GM04503 (cell line): ENCODE data around the gene IFT122.

Source experiments
- DNase-seq: peaks from one replicate; pipeline ENCODE4 v3.0.0-alpha.2; 2012; ENCODE audit warnings: low read depth

IFT122 gene

DNA sequence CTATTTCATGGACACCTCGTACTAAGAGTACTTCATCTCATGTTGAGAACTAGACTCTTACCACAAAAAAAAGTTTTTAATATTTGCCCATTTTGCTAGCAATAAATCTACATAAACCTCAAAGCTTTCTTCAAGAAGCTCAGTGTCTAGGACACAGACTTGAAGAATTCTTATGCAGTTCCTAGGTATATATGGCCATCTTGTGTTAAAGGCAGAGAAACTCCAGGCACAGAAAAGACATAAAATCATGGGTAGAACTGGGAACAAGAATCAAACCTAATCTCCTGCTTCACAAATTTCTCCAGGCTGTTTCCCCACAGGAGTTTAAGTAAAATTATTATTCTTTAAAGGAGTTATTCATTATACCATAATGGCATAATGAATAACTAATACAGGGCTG is 4.7 kb upstream of the IFT122 start:
- no peak for DNase-seq

DNA sequence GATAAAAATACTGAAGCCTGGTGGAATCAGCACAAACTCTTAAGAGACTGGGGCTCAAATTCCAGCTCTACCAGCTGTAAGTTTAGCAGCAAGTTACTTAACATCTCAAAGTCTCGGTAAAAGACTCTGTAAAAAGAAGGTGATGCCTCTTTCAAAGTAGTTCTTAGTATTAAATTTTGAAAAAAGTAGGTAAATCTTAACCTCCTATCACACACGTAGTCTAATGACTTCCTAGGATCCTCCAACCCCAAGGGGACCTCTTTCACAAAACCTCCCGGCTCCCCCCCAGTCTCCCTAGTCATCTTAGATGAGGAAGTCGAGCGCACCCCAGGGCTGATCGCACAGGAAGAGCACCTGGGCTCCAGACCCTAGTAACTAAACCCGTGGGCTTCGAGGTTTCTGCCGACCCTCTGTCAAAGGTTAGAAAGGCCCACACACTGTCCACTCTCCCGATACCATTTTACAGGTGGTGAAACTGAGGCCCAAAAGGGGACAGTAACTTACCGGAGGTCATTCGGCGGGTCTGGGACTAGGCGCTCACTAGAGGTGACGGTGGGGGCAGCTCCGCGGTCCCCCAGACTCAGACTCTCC is 703 bp upstream of the IFT122 start:
- no peak for DNase-seq

DNA sequence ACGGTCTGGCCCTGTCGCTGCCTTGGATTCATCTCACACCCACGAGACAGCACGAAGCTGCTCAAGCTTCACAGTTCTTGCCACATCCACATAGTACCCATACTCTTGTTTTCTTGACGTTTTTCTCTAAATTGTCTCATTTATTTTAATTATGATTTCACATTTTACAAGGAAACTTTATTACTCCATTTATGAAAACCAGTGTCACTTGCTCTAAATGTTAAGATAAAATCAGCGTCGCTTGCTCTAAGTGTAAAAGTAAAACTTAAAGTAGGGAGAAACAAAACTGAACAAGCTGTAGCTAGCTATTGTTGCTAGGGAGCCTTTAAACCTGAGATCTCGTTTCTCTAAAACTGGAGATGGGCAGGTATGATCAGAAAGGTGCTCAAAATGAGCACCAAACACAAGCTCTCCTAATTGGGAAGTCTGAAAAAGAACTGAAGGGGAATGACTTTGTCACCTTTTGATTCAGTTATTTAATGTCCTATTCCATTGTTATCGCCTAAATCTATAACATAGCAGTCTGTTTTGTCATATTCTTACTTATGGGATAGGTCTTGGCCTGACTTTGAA is 680 bp downstream of the IFT122 start:
- no peak for DNase-seq

DNA sequence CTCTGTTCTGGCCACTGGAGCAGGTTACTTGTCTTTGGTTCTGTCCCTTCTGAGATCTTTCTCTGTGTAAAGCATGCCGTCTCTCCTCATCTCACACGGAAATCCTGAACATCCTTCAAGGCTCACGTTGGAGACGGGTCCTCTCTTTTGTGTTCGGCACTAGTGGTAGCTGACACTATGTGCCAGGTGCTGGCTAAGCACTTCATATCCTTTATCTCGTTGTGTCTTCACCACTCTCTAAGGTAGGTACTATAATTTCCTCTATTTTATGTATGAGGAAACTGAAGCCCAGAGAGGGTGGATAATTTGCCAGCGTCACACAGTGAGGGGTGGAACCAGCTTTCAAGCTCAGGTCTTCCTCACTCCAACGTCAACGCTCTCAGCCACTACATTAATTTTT is 1.2 kb downstream of the IFT122 start:
- no peak for DNase-seq

DNA sequence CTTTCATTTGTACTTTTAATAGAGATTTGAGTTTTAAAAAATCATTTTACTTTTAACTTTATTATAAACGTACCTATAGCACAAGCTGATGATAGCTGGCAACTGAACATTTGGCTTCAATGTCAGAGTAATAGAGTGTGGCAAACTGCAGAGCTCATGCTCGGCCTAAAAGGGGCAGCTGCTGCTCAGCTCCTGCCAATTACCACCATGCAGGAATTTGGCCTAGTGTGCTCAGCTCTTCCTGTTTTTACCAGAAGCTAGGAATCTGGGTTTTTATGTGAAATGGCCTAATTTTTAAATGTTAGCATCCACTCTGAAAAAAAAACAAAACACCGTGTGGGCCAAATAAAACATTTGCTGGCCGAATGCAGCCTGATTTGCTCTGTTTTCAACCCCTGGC is 1.8 kb downstream of the IFT122 start:
- peak; percentile 64 for DNase-seq

DNA sequence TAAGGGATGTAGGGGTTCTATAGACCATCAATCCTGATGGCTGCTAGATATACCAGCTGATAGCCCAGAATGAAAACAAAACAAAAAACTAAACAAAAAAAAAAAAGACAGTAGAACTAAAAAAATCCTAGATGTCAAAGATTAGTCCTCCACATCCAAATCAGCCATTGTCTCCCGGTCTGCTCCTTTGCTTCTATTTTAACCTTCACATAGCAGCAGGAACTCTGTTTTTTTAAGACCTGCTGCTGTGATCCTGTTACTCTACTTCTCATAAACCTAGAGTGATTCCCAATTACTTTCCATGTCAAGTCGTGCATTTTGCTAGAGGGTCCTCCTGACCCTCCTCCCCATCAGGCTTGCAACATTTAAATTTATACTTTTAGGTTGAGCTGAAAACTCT is 2.5 kb downstream of the IFT122 start:
- DNase-seq, result no peak

DNA sequence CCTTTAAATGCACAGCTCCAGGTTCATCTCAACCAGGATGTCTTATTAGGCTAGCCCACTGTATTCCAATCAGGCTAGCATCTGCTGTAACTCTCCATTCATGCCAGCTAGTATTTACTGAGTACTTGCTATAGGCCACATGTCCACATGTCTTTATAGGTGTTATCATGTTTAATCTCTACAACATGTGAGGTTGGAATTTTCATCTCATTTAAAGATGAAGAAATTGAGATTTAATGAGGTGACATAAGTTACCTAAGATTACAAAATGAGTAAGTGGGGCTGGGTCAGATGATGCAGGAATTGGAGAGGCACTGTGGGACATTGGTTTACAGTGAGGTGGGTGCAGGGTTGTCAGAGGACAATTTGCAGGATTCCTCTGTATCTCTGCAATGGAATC is 2.9 kb downstream of the IFT122 start:
- DNase-seq, result no peak

DNA sequence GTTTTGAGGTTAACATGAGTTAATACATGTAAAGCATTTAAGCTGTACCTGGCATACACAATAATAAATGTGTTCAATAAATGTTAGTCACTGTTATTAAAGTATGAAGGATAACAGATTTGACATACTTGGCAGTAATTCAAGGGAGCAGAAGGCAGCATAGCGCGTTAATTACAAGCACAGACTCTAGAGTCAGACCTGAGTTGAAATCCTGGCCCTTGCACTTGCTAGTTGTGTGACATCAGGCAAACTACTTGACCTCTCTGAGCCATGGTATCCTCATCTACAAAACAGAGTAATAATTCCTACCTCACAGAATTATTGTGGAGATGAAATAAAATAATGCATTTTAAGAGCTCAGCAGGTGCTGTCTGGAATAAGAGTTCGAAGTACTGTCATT is 5.4 kb downstream of the IFT122 start:
- no peak for DNase-seq

DNA sequence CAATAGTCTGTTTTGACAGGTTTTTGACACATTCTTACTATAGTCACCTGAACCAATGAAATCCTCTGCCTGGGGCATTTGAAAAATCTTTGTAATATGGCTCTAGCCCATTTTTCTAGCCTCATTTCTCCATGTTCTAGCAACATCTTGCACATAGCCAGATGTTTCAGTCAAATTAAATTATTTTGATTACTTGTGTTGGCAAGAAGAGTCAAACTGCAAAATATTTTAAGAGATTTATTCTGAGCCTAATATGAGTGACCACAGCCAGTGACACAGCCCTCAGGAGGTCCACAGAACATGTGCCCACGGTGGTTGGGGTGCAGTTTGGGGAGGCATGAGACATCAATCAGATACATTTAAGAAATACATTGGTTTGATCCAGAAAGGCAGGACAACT is 6.9 kb downstream of the IFT122 start:
- no peak for DNase-seq

DNA sequence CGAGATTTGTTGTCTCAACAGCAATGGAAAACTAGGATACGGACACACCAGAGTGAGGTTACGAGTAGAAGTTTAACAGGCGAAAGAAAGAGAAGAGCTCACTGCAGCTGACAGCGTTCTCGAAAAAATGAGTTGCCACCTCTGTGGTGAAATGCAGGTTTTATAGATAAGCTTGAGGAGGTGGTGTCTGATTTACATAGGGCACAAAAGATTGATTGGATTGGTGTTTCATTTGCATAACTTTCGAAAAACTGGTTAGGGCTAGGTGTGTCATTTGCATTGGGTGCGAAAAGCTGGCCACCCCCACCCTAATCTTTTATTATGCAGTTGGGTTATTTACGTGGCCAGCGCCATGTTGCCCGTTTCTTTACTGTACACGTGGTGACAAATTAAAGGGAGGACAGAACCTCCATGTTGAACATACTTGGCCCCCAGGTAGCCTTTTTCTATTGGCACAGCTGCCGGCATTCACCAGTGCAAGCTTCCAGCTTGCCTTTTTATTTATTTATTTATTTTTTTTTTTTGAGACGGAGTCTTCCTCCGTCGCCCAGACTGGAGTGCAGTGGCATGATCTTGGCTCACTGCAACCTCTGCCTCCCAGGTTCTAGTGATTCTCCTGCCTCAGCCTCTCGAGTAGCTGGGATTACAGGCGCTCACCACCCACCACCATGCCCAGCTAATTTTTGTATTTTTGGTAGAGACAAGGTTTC is 8.3 kb downstream of the IFT122 start:
- no peak for DNase-seq

DNA sequence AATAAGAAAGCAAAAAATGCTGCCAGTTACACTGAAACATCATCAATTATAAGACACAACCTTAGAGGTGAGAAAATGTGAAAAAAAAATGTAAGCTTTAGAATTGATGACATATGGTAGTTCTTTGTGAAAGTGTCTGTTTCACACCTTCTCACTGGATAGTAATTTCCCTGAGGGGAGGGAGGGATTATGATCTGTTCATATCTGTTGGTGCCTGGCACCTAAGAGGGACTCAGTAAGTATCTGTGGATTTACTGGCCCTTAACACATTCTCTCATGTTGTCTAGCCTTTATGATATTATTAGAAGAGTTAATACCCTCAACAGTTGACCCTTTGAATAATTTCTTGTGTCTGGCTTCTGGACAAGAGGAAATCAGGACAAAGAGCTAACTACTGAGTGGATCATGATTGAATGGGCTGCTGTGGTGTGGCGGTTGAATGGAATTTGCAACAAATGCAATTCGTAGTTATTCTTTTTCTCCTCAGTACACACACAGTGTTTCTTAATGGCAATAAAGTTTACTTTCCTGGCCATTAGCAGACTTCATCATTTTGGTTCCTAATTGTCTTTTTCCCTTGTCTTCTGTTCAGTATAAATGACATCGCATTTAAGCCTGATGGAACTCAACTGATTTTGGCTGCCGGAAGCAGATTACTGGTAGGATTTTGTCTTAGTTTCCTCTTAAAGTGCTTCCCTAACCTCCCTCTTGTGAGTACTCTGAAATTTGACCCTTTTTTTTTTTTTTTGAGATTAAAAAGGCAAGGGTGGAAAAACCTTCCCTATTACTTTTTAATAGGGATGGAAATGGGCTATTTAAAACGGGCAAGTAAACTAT is 9.5 kb downstream of the IFT122 start:
- DNase-seq, result no peak

DNA sequence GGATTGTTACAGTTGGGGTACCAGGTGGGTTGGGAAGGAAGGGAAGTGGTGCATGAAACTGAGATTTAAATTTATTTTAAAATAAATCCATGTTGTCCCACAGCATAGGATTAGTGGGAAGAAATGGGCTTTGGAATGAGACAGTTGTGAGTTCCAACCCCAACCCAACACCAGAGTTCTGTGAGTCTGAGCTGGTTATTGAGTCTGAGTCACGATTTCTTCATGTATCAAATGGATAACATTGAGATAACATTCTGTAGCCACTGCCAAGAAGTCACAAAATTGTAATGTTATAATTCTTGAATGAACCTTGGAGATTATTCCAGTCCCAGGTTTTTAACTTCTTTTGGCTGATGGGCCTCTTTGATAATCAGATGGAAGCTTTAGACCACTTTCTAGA is 13.7 kb downstream of the IFT122 start:
- no peak for DNase-seq

DNA sequence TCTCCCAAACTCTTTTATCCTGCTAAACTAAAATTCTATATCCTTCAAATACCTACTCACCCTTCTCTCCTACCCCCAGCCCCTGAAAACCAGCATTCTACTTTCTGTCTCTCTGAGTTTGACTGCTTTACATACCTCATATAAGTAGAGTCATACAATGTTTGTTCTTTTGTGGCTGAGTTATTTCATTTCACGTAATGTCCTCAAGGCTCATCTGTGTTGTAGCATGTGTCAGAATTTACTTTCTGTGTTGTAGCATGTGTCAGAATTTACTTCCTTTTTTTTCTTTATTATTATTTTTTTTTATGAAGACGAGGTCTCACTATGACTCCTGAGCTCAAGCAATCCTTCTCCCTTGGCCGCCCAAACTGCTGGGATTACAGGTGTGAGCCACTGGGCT is 20.1 kb downstream of the IFT122 start:
- DNase-seq, result no peak

DNA sequence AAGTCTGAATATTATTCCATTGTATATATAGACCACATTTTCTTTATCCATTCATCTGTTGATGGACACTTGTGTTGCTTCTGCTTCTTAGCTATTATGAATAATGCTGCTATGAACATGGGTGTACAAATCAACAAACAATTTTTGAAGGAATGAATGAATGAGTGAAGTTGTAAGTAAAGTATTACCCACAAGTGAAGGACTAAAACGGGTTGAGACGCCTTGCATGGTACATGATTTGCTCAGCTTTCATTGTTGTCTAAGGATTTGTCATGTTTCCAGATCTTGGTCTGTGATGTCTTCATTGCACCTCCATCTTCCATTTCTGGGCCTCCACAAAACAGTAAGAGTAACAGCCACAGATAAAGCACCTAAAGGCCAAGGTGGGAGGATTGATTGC is 20.5 kb downstream of the IFT122 start:
- DNase-seq, result no peak

DNA sequence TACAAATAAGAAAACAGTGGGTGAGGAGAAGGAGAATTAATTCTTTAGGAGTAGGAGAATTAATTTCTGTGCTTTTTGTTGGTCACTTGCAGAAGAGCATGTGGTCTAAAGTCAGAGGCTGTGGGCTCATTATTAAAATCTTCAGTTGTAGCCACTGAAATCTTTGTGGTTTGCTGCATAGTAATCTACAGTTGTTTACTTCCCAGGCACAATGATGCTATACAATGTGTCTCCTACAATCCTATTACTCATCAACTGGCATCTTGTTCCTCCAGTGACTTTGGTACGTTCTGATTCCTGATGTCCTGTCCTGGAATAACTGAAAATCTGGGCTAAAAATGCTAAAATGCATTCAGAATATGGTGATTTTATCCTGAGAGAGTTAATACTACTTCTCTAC is 21.0 kb downstream of the IFT122 start:
- DNase-seq, result peak; percentile 51

DNA sequence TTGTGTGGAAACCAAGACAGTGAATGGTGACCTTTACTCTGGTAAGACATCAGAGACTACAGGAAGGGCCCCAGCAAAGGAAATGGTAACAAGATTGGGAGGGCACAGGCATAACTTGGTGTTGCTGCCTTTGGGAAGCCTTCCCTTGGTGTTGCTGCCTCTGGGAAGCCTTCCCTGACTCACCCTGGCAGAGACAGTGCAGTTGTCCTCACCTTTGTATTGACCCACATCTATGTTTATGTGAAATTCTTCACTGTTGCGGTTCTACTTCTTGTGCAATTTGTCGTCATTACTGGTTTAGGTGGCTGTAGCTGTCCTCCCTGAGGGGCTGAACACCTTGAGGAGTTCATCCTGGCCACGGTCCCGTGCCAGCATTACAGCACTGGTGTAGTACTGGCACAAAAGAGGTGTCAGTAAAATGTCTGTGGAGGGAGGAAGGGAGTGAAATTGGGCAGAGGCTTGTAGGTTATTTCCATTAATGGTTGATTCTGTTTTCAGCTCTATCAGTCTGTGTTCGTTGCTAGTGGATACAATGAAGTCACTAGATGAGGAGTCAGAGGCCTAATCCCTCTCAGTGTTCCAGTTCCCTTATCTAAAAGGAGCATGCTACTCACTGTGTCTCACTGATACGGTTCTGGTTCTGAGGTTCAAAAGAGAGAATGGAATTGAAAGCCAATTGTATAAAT is 21.6 kb downstream of the IFT122 start:
- no peak for DNase-seq

DNA sequence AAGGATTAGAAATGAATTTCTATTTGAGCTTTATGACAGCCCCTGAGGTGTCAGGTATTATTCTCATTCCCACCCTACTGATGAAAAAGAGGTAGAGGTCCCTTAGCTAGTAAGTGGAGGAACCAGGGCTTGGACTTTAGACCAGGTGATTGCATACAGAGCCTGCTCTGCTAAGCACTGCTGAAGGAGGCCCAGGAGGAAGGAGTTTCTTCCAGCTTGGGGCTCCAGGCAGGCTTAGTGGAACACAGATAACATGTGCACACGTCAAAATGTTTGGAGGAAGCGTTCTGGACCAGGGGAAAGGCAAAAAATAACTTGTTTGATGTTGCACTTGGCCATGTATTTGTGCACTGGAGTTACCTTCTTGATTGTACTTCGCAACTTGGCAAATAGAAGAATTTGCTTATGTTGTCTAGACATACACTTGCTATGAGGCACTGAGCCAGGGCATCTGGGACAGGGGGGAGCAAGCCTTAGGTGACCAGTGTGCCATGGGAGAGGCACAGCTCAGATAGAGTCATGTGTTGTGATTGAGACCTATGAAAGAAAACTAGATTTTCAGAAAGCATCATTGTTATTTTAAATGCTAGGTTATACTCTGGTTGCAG is 22.4 kb downstream of the IFT122 start:
- DNase-seq, result no peak

DNA sequence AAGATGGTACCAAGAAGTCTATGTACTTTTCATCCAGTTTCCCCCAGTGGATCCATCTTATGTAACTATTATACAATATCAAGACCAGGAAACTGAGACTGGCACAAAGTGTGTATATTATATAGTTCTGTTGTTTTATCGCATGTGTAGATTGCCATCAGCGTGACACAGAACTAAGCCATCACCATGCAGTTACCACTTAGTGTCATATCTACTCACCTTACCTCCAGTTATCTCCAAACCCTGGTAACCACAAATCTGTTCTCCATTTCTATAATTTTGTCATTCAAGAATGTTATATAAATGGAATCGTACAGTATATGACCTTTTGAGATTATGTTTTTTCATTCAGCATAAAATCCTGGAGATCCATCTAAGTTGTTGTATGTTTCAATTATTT is 23.1 kb downstream of the IFT122 start:
- DNase-seq, result no peak

DNA sequence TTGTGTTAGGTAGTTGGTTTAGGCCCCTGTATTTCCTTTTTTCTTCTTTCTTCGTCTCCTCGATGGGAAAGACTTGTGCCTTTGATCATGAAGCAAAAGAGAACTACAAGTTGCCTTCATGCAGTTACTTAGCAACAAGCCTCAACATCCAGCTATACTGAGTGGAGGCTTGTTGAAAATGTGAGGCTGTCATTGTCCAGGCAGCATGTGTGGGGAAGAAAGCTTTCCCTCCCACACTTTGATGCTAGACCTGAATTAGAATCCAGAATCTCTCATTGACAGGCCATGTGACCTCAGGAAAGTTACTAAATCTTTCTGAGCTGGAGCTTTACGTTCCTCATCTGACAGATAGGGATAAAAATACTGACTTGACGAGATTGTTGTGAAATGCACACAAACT is 23.7 kb downstream of the IFT122 start:
- DNase-seq, result no peak

DNA sequence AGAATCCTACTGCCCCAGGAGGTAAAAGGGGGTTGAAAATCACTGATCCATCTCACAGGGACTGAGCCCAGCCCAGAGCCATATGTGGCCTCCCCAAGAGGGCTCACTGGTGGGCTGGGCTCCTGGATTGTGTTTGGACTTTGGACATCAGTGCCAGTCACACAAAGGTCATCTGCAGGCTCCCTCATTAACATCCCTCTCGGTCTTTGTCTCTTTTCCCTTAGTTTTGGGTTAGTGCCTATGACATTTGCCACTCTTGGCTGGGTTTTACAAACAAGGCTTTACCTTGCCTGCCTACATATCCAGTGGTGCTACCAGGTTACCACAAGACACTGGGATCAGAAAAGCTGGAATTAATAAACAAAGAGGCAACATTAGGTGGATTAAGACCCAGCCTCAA is 27.9 kb downstream of the IFT122 start:
- DNase-seq, result no peak

DNA sequence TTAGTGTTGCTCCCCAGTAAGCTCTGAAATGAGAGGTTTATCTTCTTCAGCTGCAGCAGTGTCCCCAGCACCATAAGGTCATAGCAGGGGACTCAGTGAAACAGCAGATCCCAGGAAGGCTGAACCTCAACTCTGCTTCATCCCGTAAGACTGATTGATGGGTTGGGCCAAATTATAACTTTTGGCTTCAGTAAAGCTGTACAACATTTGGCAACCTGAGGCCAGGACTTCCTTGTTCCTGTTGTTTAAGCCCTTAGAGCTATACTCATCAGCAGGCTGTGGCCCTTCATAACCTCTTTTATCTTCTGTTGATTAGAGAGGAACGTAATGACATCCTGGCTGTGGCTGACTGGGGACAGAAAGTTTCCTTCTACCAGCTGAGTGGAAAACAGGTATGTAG is 29.0 kb downstream of the IFT122 start:
- no peak for DNase-seq

DNA sequence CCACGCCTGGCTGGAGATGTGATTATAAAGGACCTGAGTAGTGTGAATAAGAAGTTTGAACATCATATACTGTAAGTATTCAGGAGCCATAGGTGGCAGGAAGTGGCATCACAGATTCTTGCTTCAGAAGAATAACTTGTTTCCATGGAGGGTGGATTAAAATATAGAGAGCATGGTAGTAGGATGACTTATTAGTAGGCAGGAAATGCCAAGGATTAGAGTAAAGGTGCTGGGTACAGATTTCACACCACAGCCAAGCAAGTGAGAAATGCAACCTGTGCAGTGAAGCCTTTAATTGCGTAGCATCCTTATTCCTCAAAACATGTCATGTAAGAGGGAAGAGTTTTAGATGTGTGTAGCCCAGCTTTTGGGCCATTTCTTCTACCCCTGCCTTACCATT is 30.8 kb downstream of the IFT122 start:
- DNase-seq, result no peak
